ENCODE results near the gene CFAP126.

The CFAP126 gene

DNA sequence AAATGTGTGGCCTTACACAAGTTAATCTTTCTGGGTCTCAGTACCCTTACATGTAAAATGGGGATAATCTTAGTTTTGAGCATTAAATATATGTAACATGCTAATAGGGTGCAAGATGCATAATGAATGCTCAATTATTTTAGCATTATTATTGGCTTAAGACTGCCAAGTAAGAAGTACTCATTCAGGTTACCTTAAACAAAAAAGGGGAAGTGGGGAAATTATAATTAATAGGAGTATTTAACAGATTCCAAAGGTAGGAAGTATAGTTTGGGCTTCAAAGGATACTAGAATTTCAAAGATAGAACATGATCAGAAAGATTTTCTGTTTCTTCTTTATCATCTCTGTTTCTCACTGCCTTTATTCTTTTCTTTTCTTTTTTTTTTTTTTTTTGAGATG lies 5.8 kb upstream of the CFAP126 start:
- H3K4me3 ChIP-seq (ENCODE audit: low read depth in 1 of 2, low read length in 2 of 2) = no peak overlapping the region

DNA sequence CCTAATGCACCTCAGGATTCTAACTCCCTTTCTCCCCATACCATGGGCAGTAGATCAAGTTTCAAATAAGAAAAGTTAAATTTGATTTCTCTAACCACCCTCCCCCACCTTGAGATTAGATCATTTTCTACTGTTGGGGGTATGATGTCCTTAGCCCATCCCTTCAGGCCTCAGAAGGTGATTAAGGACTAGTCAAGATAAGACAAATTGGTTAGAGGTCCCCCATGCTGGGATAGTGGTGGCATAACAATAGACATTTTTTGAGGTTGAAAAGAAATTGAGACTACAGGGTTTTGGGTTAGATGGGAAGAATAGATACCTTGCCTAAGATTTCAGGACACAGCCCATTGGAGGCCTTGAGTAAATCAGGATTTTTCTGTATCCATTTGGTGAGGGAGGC lies 2.5 kb downstream of the CFAP126 start:
- ATAC-seq (ENCODE audit: insufficient read depth, low read depth) = no peak
- DNase-seq = no peak
- no peak overlapping the region for H2AFZ ChIP-seq (ENCODE audit: low read depth, low read length)
- no peaks in the 10 kb centered on the region for H3K4me1 ChIP-seq (ENCODE audit: insufficient read depth, low read length)
- H3K9ac ChIP-seq (ENCODE audit: low read depth, low read length) = no peak overlapping the region
- H3K79me2 ChIP-seq (ENCODE audit: insufficient read depth, low read length) = no peaks in the 10 kb centered on the region
- H3K36me3 ChIP-seq (ENCODE audit: insufficient read depth, low read length) = peaks cover 30% of the 10 kb centered on the region
- H3K9me3 ChIP-seq (ENCODE audit: insufficient read depth, low read length, severe bottlenecking) = no peaks in the 10 kb centered on the region
- H3K27ac ChIP-seq (ENCODE audit: low read length) = no peak overlapping the region
- TF ChIP-seq, protein P1, sequence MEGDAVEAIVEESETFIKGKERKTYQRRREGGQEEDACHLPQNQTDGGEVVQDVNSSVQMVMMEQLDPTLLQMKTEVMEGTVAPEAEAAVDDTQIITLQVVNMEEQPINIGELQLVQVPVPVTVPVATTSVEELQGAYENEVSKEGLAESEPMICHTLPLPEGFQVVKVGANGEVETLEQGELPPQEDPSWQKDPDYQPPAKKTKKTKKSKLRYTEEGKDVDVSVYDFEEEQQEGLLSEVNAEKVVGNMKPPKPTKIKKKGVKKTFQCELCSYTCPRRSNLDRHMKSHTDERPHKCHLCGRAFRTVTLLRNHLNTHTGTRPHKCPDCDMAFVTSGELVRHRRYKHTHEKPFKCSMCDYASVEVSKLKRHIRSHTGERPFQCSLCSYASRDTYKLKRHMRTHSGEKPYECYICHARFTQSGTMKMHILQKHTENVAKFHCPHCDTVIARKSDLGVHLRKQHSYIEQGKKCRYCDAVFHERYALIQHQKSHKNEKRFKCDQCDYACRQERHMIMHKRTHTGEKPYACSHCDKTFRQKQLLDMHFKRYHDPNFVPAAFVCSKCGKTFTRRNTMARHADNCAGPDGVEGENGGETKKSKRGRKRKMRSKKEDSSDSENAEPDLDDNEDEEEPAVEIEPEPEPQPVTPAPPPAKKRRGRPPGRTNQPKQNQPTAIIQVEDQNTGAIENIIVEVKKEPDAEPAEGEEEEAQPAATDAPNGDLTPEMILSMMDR (IDR thresholded peaks at IDR 0.05; ENCODE audit: borderline replicate concordance, extremely low read depth, low read length, poor library complexity, severe bottlenecking) = no peak
- TF ChIP-seq EZH2 (IDR thresholded peaks at IDR 0.05; ENCODE audit: borderline replicate concordance, low read depth, low read length, severe bottlenecking) = no peak
- no peaks in the 10 kb centered on the region for H3K27me3 ChIP-seq (ENCODE audit: insufficient read depth, low read length, poor library complexity)
- no peak overlapping the region for H3K4me2 ChIP-seq (ENCODE audit: insufficient read depth, low read length)
- H4K20me1 ChIP-seq (ENCODE audit: insufficient read depth, low read length) = no peaks in the 10 kb centered on the region
- no peak overlapping the region for H3K4me3 ChIP-seq (ENCODE audit: low read depth in 1 of 2, low read length in 2 of 2)

More for the DNA sequence above, 5.8 kb upstream of the CFAP126 start:
- no peaks in the 10 kb centered on the region for H4K20me1 ChIP-seq (ENCODE audit: insufficient read depth, low read length)
- H3K79me2 ChIP-seq (ENCODE audit: insufficient read depth, low read length) = no peaks in the 10 kb centered on the region
- H3K4me2 ChIP-seq (ENCODE audit: insufficient read depth, low read length) = no peak overlapping the region
- no peak overlapping the region for H3K9ac ChIP-seq (ENCODE audit: low read depth, low read length)
- TF ChIP-seq, protein P1 (IDR thresholded peaks at IDR 0.05; ENCODE audit: borderline replicate concordance, extremely low read depth, low read length, poor library complexity, severe bottlenecking) = no peak
- TF ChIP-seq EZH2 (IDR thresholded peaks at IDR 0.05; ENCODE audit: borderline replicate concordance, low read depth, low read length, severe bottlenecking) = no peak
- no peaks in the 10 kb centered on the region; the same call in 1 of the 2 replicates for H3K36me3 ChIP-seq (ENCODE audit: insufficient read depth, low read length)
- no peaks in the 10 kb centered on the region for H3K27me3 ChIP-seq (ENCODE audit: insufficient read depth, low read length, poor library complexity)
- no peak overlapping the region for H2AFZ ChIP-seq (ENCODE audit: low read depth, low read length)
- ATAC-seq (ENCODE audit: insufficient read depth, low read depth) = no peak
- DNase-seq = no peak
- H3K4me1 ChIP-seq (ENCODE audit: insufficient read depth, low read length) = no peaks in the 10 kb centered on the region
- no peak overlapping the region for H3K27ac ChIP-seq (ENCODE audit: low read length)
- no peaks in the 10 kb centered on the region for H3K9me3 ChIP-seq (ENCODE audit: insufficient read depth, low read length, severe bottlenecking)

GRCh38 chr1:161364332-161364731 lies 3.3 kb downstream of the CFAP126 start:
- H4K20me1 ChIP-seq (ENCODE audit: insufficient read depth, low read length) = no peaks in the 10 kb centered on the region
- H3K36me3 ChIP-seq (ENCODE audit: insufficient read depth, low read length) = peaks cover 38% of the 10 kb centered on the region
- 0 out of 2 replicates have a peak, but pooled peaks cover 2% of the 10 kb centered on the region for H3K79me2 ChIP-seq (ENCODE audit: insufficient read depth, low read length)
- no peak overlapping the region for H3K27ac ChIP-seq (ENCODE audit: low read length)
- no peaks in the 10 kb centered on the region for H3K4me1 ChIP-seq (ENCODE audit: insufficient read depth, low read length)
- DNase-seq (no peak), ATAC-seq (ENCODE audit: insufficient read depth, low read depth) (no peak)
- no peak overlapping the region for H3K4me3 ChIP-seq (ENCODE audit: low read depth in 1 of 2, low read length in 2 of 2)
- no peaks in the 10 kb centered on the region for H3K27me3 ChIP-seq (ENCODE audit: insufficient read depth, low read length, poor library complexity)
- no peak overlapping the region for H2AFZ ChIP-seq (ENCODE audit: low read depth, low read length)
- TF ChIP-seq, protein P1 (IDR thresholded peaks at IDR 0.05; ENCODE audit: borderline replicate concordance, extremely low read depth, low read length, poor library complexity, severe bottlenecking) = no peak
- TF ChIP-seq EZH2 (IDR thresholded peaks at IDR 0.05; ENCODE audit: borderline replicate concordance, low read depth, low read length, severe bottlenecking) = no peak
- no peak overlapping the region for H3K4me2 ChIP-seq (ENCODE audit: insufficient read depth, low read length)
- no peaks in the 10 kb centered on the region for H3K9me3 ChIP-seq (ENCODE audit: insufficient read depth, low read length, severe bottlenecking)
- H3K9ac ChIP-seq (ENCODE audit: low read depth, low read length) = no peak overlapping the region

DNA sequence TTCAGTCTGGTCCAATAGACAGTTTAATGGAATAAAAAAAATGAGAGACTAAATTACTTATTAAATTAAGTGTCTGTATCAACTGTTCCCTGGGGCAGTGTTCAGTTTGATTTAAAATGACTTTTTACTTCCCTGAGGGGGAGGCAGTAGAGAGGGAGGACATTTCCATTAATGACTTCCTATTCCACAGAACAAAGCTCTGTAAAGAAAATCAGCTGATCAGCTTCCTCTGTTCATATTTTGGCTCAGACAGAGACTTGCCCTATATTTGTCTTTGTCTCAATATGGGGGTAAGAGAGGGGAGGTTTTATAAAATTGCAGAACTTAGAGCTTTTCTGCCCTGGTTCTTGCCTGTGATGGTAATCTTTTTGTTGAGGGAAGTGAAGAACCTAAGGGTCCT lies 8.4 kb downstream of the CFAP126 start:
- 0 out of 2 replicates have a peak, but pooled peaks cover 4% of the 10 kb centered on the region for H3K79me2 ChIP-seq (ENCODE audit: insufficient read depth, low read length)
- H3K27ac ChIP-seq (ENCODE audit: low read length) = no peak overlapping the region

More for the DNA sequence above, 8.4 kb downstream of the CFAP126 start:
- H3K27me3 ChIP-seq (ENCODE audit: insufficient read depth, low read length, poor library complexity) = no peaks in the 10 kb centered on the region
- no peaks in the 10 kb centered on the region for H3K9me3 ChIP-seq (ENCODE audit: insufficient read depth, low read length, severe bottlenecking)
- H3K4me1 ChIP-seq (ENCODE audit: insufficient read depth, low read length) = no peaks in the 10 kb centered on the region
- no peak for ATAC-seq (ENCODE audit: insufficient read depth, low read depth)
- peaks cover 32% of the 10 kb centered on the region for H3K36me3 ChIP-seq (ENCODE audit: insufficient read depth, low read length)
- H3K4me2 ChIP-seq (ENCODE audit: insufficient read depth, low read length) = no peak overlapping the region
- no peak for DNase-seq
- no peaks in the 10 kb centered on the region for H4K20me1 ChIP-seq (ENCODE audit: insufficient read depth, low read length)
- TF ChIP-seq, protein P1 (IDR thresholded peaks at IDR 0.05; ENCODE audit: borderline replicate concordance, extremely low read depth, low read length, poor library complexity, severe bottlenecking) = no peak
- TF ChIP-seq EZH2 (IDR thresholded peaks at IDR 0.05; ENCODE audit: borderline replicate concordance, low read depth, low read length, severe bottlenecking) = no peak
- no peak overlapping the region for H3K4me3 ChIP-seq (ENCODE audit: low read depth in 1 of 2, low read length in 2 of 2)
- no peak overlapping the region for H3K9ac ChIP-seq (ENCODE audit: low read depth, low read length)
- no peak overlapping the region for H2AFZ ChIP-seq (ENCODE audit: low read depth, low read length)
